ENCODE data around the gene C1QL2.

DNA sequence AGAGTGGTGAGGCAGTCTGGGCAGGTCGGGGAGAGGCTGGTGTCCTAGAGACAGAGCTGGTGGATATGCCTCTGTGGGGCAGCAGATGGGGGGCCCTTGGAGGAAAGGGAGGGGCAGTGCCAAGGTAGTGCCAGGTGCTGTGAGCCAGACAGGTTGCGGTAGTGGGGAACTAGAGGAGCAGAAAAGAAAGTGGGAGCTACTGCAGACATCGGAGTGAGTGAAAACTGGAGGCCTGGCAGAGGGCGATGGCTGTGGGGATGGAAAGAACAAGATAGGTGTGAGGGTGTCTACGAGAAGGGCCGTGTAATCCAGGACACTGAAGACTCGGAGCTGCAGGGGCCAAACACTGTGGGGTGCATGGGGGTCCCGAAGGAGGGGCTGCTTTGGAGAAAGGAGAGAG lies 21.7 kb downstream of the C1QL2 start:
- no peak for TF ChIP-seq POLR2AphosphoS5 (IDR thresholded peaks at IDR 0.05; ENCODE audit: low read depth, low read length)
- TF ChIP-seq, protein P1, sequence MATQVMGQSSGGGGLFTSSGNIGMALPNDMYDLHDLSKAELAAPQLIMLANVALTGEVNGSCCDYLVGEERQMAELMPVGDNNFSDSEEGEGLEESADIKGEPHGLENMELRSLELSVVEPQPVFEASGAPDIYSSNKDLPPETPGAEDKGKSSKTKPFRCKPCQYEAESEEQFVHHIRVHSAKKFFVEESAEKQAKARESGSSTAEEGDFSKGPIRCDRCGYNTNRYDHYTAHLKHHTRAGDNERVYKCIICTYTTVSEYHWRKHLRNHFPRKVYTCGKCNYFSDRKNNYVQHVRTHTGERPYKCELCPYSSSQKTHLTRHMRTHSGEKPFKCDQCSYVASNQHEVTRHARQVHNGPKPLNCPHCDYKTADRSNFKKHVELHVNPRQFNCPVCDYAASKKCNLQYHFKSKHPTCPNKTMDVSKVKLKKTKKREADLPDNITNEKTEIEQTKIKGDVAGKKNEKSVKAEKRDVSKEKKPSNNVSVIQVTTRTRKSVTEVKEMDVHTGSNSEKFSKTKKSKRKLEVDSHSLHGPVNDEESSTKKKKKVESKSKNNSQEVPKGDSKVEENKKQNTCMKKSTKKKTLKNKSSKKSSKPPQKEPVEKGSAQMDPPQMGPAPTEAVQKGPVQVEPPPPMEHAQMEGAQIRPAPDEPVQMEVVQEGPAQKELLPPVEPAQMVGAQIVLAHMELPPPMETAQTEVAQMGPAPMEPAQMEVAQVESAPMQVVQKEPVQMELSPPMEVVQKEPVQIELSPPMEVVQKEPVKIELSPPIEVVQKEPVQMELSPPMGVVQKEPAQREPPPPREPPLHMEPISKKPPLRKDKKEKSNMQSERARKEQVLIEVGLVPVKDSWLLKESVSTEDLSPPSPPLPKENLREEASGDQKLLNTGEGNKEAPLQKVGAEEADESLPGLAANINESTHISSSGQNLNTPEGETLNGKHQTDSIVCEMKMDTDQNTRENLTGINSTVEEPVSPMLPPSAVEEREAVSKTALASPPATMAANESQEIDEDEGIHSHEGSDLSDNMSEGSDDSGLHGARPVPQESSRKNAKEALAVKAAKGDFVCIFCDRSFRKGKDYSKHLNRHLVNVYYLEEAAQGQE (IDR thresholded peaks at IDR 0.05; ENCODE audit: insufficient read depth in 1 of 2, low read depth in 2 of 2, low read length in 2 of 2), result no peak
- no peak for TF ChIP-seq SIN3A (IDR thresholded peaks at IDR 0.05; ENCODE audit: borderline replicate concordance, insufficient read depth, low read length)
- no peak for TF ChIP-seq TAF1 (IDR thresholded peaks at IDR 0.05; ENCODE audit: borderline replicate concordance, insufficient read depth, low read length)
- no peak for TF ChIP-seq FOXP2 (optimal IDR thresholded peaks at IDR 0.05; ENCODE audit: borderline replicate concordance, extremely low read depth, extremely low read length, insufficient read depth)

Data from PFSK-1 (cell line).